RPMI8226 (cell line): ENCODE data around the gene DAB1.

Experiments
- DNase-seq: peaks from one replicate; pipeline ENCODE4 v3.0.0-alpha.2; 2015

Gene DAB1

DNA sequence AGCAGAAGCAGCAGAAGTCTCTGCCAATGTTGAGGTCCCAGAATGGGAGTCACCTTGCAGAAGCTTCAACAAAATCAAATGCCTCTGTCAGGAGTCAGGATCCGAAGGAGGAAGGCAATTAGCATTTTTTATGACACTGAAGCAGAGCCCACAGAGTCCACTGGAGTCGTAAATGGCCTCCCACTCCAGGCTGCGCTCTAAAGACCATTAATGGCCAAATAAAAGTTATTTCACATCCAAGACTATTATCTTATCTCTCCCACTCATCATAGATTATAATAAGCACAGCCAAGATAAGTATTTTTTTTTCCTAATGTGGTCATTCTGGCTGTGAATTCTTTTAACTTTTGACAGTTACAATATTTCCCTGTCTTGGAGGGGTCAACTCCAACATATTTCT, 267.0 kb downstream of the DAB1 start:
- DNase-seq: no peak

DNA sequence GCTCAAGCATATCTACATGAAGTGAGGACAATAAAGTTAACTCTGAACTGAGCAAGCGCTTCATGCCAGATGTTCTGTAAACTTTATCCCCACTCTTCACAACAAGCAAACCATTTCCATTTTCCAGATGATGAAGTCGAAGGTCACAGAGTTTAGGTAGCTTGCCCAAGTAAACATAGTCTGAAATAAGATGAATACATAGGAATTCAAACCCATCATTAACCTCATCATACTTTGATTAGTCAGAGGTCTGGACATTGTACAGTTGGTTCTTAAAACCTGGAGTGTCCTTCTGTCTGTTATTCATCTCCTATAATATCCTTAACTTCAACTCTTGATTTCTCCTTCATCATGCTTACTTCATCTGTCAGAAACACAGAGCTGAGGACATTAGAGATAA, 277.8 kb downstream of the DAB1 start:
- DNase-seq: no peak

DNA sequence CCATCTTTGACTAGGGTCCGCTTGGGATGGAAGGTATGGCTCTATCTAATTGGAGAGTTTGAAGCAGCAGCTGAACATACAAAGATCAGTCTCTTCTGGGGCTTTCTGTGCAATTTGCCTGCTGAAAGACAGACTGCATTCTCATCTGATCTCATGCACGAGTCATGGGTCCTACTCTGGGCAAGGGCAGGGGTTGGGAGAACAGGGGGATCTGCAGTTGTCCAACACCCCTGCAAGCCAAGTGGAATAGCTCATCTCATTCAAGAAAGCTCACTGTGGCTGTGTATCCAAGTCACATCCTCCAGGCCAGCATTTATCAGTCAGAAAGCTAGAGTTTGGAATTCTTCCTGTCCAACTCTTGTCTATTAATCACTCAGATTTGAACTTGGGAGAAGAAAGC, 280.9 kb downstream of the DAB1 start:
- DNase-seq: no peak

DNA sequence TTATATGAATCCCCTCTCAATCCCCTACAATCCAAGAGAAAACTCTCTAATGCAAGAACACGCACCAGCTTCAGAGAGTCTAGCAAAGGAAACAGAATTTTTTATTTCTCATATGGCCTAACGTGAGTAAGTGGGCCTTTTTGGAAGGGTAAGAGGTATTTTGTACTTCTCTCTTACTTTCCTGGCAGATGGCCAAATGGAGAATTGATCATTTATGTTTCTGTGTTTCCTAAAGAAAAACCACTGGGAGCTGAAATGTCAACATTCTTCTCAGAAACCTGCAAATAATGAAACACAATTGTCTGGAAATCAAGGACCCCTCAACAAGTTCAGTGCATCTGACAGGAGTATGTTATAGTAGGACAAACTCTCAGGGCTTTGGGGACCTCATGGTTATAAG, 281.7 kb downstream of the DAB1 start:
- no peak for DNase-seq

DNA sequence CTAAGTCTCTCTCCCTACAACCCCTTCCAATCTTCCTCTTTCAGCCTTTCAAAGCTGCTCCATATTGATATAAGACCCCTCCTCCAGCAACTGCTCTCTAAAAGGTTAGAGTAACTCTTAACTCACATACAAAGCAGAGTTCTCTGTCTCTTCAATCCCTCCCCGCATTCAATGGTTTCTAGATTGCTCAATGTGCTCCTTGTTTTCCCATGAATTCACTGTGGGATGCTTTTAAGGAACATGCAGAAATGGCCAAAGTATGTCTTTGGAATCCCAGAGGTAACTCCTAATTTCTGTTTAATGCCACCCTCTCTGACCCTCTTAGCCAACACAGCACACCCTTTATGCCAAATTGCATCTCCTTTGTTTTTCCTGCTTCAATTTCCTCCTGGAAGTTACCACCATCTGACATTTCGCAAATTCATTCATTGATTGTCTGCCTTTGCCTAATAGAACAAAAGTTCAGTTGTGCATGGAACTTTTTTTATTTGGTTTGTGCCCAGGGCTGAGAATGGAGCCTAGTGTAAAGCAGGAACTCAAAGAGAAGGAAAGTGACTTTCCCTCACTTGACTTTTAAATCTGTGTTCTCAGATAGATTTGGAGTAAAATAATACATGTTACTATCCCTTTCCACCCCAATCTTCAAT, 285.3 kb downstream of the DAB1 start:
- DNase-seq: no peak

DNA sequence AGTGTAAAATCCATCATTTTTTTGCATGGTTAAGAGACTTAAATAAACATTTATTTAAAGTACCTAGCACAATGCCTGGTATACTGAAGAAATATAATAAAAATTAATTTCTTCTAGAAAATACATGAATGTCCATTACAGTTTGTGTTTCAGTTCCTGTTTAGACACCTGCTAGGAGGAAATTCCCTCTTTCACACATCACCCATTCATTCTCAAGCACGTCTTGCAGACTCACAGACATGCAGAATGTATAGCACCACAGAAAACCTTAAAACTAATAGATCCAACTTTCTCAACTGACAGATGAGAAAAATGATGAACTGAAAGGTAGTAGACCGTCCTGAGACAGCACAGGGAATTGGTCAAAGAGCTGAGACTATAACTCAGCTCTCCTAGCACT, 285.9 kb downstream of the DAB1 start:
- peak; percentile 8 for DNase-seq

DNA sequence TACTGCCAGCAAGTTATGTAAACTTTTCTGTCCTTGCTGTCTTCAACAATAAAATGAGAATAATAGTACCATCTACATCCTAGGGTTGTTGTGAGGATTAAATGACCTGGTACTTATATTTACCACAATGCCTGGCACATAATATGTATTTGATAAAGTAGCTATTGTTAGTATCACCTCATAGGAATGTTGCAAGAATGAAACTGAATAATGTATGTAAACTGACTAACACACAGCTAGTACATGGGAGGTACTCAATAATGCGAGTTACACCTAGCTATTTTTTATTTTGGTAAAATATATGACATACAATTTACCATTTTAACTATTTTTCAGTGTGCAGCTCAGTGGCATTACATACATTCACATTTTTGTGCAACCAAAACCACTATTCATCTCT, 289.1 kb downstream of the DAB1 start:
- DNase-seq: no peak

DNA sequence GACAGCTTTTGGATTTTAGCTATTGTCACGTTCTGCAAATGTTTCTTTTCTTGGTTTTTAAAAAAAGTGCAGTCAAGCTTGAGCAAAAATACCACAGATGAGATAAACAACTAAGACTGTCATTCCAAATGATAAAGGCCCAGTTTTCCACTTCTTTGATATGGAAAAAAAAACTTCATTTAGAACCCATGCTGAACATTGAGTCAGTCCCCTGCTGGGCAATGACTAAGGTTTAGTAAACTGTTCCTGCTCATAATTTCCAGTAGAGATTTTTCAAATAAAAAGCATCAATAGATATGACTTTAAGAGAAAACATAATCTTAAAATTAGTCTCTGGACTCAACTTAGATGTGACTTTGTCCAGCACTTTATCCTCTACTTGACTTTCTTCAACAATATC, 290.2 kb downstream of the DAB1 start:
- DNase-seq: no peak

DNA sequence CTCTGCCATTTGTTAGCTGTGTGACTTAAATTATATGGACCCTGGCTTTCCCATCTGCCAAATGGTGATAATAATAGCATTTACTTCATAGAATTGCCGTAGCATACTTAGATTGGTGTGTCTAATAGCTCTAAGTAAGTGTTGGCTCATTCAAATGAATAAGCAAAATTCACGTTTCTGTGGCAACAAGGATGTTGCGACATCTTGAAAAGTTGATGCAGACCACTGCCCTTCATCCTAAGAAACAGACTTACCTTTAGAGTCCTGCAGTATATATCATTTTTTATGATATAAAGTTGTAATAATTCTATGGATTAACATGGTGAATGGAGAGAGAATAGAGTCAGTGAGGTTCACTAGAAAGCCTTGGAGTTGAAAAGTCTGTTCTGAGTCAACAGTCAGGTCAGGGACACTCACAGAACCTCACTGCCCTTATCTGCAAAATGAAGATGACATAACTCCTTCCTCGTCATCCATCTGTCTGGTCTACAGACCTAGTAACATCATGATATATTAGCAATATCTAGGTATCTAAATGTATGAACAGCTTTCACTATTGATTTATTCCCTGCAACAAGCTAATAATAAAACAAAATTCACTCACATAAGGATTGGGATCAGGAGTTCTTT, 290.8 kb downstream of the DAB1 start:
- DNase-seq: no peak

DNA sequence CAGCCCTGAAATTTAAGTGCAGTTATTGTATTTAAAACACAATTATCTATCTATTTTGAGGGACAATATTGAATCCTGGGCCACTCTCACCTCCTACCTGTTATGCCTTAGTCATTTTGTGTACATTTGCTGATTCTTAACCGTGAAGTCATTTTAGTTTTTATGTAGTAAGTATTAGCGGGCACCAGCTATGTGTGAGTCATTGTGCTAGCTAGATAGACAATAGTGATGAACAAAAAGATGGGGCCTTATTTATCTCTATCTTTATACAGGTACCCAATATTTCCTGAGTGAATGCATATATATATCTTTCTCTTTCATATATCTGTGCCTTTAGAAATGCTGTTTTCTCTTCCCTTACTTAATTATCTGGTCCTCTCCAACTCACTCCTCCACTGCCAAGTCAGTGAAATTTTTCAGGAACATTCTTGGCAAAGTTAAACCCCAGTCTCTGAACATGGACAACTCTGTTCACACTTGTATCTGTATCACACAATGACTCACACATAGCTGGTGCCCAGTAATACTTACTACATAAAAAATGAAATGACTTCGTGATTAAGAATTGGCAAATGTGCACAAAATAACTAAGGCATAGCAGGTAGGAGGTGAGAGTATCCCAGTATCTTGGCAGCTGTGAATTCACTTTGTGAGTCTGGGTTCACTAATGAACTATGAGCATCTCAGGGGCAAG, 292.0 kb downstream of the DAB1 start:
- DNase-seq: no peak

DNA sequence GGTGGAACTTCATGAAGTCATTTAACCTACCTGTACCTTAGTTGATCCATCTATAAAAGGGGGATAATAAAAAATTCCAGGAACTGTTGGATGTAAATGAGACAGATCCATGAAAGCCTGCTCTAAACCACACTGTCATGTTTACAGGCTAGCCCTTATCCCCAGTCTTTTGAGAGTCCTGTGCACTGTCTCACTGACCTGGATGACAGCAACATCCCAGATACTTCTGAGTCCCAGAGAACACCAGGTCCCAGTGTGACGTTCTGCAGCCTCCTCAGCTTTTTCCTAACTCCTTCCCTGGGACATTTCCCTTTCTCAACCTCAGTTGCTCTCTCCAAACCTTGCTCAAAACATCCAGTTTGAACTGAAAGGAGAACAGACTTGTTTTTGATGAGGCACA, 292.6 kb downstream of the DAB1 start:
- DNase-seq: no peak

DNA sequence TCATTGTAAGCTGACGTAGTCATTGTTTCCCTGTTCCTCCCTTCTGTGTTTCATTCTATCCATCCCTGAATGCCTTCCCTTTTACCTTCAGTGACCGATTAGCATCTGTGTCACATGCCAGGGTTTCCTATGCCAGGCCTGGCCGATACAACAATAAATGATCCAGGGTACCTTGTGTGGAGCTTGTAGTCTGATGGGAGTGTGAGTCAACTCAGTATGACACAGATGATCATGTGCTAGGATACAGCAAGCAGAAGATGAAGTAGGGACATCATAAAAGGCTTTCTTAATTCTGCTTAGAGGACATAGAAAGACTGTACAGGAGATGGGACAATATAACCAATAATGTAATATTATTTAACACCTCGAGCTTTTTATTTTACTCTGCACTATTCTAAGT, 294.0 kb downstream of the DAB1 start:
- DNase-seq: no peak

DNA sequence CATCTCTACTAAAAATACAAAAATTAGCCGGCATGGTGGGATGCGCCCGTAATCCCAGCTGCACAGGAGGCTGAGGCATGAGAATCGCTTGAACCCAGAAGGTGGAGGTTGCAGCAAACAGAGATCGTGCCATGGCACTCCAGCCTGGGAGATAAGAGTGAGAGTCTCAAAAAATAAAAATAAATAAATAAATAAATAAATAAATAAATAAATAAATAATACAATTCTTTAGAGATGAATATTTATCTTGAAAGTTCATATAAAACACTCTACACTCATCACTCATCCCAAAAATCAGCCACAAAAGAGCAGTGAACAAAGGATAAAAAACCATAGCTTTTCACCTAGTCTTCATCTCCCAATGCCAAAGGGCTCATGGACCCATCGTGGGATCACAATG, 295.9 kb downstream of the DAB1 start:
- no peak for DNase-seq

DNA sequence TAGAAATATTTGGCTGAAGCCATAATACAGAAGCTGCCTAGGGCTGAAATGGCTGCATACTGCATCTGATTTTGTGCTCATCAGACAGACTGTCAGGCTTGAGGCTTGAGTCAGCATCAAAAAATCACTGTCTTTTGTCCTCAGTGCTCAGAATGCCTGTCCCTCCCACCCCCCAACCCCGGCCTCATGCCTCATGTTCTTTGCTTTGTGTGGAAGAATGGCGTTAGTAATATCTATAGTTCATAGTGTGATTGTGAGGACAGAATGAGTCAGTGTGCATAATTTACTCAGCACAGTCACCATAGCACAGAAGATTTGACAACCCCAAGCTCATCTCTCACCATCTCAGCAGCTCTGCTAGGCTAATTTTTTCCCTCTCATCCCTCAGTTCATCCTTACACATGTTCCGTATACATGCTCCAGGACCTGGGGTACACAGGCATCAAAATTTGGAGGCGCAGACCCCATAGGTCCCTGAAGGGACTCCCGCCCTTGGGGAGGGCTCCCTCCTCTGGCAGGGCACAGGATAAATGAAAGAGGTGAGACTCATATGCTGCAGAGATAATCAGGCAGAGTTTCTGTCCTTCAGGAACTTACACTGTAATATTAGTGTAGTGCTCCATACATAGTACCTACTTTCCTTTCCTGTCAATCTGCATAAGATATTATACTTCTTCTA, 299.0 kb downstream of the DAB1 start:
- no peak for DNase-seq

DNA sequence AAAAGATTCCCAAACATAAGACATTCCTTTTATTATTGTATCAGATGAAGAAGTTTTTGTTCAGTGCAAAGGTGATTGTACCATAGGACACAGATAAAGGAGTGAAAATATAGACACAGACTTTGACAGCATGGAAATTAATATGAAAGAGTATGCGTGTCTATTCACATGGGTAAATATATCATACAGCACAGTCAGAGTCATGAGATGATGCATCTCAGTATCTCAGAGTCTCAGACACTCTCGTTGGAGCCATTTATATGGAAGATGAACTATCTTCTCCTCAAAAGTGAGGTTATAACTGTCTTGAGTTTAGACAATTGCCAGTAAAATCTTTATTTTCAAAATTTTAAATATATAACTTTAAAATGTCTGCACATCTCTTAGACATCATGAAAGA, 299.7 kb downstream of the DAB1 start:
- DNase-seq: no peak

DNA sequence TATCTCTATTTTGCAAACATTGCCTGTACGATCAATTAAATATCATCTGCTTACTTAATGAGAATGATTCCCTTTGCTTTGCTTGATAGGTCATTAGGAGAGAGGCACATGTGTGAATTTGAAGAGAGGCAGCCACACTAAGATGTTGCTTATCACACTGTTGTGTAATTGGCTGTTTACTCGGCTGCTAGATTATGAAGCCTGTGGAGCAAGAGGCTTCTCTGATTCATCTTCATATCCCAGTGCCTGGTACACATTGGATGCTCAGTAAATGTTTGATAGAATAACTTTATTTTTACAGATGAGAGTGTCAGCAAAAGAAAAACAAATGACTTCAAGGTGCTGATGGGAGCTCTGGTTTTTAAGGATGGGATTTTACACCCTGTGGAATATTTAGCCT, 301.8 kb downstream of the DAB1 start:
- no peak for DNase-seq

DNA sequence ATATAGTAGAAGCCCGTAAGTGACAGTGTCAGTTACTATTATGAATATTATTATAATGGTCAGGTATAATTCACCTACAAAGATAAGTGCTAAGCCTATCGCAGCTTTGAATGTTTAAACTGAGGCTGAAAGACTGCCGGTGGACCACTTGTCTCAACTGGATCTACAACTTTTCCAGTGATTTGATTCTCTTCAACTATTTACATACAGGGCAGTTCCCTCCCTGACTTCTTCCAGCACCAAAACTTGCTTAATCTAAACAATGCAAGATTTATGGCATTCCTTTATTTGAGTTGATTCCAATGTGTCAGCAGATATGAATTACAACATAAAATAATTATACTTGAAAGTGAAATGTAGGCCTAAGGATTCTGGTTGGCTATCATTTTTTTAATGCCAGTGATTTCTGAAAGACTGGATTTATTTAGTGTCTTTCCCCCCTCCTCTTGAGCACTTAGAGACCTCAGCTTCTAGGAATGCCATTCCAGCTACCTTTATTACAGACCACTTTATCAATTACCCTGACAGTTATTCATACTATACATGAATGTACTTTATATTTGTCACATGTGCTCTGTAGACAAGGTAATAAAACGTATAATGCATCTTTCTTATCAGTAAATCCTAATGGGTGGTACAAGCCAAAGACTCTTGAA, 304.8 kb downstream of the DAB1 start:
- DNase-seq: no peak

DNA sequence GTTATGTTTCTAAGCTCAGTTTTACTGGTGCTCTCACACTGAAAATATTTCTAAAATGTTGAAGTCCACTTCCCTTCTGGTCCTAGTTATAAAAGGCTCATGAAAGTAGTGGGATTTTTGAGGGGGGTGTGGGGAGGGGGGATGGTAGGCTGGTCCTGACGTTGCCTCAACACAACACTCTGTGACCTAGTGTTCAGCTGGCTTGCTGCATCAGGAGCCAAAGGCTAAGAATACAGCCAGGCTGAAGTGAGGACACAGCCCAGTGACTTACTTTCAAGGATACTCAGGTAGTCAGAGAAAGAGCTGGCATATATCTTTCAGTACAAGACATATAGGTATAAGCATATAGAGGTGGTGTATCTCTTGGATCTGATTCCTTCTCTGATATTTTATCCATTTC, 306.1 kb downstream of the DAB1 start:
- DNase-seq: no peak

DNA sequence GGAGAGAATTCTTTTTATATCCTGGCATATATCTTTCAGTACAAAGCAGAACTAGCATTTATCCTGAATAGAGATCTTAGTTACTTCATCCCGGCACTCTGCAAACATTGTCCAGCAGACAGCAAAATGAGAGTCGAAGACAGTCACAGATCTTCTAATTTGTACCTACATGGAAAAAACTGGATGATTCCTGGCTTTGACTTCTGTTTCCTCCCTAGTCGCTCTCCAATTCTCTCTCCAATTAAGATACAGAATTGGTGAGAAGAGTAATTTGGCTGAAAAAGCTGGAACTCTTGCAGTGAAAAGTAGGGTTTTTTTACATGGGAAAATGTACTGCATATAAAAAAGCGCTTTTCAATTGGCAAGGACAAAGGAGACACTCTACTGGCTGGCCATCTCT, 307.0 kb downstream of the DAB1 start:
- DNase-seq: no peak

DNA sequence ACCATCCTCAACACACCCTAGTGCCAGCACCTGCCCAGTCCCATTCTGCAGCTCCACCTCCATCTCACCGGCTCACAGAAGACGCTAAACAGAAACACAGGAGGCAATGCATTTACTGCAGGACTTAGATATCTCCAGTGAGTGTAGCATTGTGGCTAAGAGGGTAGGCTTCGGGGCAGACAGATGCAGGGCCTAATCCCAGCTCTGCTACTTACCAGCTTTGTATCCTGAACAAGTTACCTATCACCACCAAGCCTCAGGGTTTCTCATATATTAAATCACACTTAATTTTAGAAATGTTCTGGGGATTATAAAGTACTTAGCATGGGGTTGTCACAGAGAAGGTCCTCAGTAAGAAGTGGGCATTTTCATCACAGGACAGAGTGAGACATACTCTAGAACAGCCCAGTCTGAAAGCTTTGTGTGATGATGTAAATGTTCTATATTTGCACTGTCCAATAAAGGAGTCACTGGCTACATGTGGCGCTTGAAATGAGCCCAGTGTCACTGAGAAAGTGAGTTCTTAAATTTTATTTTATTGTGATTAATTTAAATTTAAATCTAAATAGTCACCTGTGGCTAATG, 308.7 kb downstream of the DAB1 start:
- no peak for DNase-seq

DNA sequence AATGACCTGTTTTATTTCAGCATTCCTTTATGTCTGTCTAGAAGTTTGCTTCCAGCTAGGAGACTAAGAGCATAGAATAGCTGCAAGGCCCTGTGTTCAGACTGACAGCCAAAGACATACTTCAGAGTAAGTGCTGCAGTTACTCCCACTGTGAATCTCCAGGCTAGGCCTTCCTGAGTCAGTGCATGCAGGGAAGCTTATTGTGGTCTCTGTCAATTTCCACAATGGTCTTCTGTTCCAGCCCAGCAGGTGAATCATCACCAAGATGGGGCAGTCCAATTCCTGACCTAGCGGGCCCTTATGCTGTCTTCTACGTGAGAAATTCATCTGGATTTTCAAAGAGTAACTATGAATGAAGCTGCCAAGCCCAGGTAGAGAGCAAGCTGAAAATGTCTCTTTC, 311.7 kb downstream of the DAB1 start:
- DNase-seq: no peak

DNA sequence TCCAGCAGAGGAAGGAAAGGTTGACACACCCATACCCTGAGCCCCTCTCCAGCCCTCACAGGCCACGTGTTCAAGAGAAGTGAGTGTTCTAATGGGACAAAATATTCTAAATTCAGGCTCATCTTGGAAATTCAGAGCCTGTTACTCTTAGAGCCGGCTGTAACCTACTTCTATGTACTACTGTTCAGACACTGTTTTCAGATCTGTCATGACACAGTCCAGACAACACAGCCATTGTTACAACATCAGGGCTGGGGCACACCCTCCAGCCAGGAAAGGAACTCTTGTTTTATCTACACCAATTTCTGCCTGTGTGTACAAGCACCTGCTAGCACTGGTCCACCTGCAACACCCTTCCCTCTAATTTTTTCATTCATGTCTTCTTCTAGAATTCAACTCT, 312.7 kb downstream of the DAB1 start:
- no peak for DNase-seq

DNA sequence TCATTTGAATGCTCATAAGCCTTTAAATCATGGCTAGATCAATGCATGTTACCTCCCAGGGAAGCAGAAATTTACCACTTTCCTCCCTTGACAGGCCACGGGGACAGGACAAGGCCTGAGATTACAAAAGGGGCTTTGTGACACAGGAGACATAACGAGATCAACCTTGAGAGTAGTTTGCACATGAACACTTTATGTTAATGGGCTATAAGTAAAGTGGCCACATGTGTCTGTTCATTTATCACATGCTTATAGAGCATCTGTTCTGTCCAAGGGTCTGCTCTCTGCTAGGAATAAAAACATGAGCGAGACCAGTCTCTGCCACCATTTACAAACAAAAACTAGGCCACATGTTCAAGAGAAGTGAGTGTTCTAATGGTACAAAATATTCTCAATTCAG, 314.0 kb downstream of the DAB1 start:
- no peak for DNase-seq
